Stimulated activated CD4-positive, alpha-beta T cell treated with anti-CD3 and anti-CD28 coated beads, Interleukin-1b, Interleukin-23, amount 100 ng/mL, for 4 hours (primary cell): ENCODE results near the gene PDIA4.
"Not testable (repeated sequence)": the region's sequence is repeated elsewhere in the genome, so short reads cannot be mapped to it uniquely, and the experiment has no call there.

Source experiments
- DNase-seq, 2 donors: peaks; one replicate each; pipeline ENCODE4 v3.0.0-alpha.2; 2020; ENCODE audit warnings: low read depth in 2 of 2

The PDIA4 gene

DNA sequence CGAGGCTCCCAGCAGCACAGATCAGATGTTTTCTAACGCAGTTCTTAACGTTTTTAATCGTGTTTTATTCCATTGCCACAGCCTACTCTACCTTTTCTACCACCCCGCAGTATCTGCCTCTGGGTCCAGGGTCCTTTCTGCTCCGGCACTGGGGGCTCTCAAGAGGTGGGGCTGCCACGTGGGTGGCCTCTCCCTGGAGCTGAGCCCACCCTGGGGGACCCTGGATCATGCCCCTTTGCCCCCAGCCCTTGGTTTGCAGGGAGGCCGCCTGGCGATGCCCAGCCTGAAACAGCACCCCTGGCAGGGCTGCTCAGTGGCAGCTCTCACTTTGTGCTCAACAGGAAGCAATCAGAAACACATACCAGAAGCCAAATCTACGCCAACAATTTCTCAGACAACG, 25.3 kb downstream of the PDIA4 start:
- DNase-seq: no peak

- DNase-seq: no peak
Measured at GRCh38 chr7:149002604-149003003, 25.7 kb downstream of the PDIA4 start.

DNA sequence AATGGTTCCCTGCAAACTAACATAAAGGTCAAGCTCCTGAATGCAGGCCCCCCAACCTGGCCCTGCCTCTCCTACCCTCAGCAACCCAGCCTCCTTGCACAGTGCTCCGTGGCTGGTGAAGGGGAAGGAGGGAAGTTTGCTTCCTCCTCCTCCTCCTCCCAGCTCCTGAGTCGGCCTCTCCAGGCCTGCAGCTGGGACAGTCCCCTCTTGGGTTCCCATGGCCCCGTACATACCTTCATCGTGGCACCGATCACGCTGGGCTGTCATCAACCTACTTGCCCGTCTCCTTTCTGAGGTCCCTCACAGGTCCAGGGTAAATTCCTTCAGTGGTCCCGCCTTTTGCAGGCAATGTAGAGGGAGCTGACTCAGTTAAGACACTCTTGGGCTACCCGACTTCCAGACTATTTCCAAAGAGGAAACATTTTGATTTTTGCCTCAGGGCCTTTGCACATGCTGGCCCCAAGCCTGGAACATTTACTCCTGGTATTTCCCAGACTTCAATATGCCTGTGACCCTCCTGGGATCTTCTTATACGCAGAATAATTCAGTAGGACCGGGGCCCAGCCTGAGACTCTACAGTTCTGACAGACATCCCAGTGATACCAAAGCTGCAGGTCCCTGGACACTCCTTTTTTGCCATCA, 26.8 kb downstream of the PDIA4 start:
- no peak for DNase-seq

- no peak for DNase-seq
Measured at GRCh38 chr7:149000961-149001360, 27.3 kb downstream of the PDIA4 start.

- no peak for DNase-seq
Measured at GRCh38 chr7:148999192-148999591, 29.1 kb downstream of the PDIA4 start.

DNA sequence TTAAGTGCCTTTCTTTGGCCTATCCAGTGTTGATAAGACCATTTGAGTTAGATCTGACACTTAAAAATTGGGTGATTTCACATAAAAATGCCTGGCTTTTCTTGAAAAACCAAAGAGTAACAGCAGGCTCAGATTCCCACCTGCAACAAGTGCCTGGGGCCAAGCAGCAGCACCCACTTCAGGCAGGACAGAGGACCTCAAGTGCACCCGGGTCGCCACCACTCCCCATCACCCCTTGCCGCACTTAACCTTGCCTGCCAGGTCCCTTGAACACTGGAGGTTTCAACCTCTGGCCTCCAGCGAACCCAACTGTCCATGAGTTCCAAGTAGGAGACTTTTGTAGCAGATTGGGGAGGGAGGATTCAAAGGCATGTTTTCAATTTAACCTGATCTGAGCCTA, 30.8 kb downstream of the PDIA4 start:
- DNase-seq: no peak

DNA sequence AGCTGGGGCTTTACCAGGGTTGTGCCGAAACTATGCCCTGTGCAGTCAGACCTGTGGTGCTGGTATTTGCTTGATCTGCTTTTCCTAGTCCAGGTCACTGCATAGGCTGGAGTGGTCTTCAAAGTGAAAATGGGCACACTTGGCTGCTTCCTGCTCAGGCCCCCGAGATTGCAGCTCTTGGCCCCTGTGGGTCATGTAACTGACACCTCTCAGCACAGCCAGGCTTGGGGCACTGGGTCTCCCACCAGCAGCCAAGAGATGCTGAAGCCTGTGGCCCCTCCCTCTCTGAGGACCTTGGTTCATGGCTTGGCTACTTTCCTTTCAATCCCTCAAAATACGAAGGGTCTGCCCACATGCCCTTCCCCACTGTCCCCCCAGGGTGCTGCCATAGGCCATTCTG, 33.7 kb downstream of the PDIA4 start:
- DNase-seq: no peak

DNA sequence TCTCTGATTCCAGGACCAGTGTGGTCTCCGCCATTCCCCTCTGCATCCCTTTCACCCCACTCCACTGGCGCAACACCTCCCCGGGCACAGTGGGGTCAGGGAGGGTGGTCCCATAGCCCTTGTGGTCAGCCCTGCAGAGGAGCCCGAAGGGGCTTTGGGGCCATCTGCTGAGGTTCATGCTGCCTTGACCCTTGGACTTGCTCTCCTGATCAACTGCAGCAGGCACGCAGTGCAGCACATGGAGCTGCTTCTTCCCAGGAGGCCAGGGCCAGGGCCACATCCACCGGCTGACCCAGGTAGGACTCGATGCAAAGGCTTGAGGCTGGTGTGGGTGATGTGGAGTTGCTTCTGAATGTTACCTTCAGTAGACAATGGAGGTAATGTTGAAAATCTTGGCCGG, 35.1 kb downstream of the PDIA4 start:
- DNase-seq: no peak

- DNase-seq: no peak
Measured at GRCh38 chr7:148991536-148991935, 36.8 kb downstream of the PDIA4 start.

- DNase-seq: no peak
Measured at GRCh38 chr7:148987751-148988512, 40.4 kb downstream of the PDIA4 start.

GRCh38 chr7:148987010-148987750, 41.1 kb downstream of the PDIA4 start:
- DNase-seq: peak; percentile 54 to 62

GRCh38 chr7:148986742-148987009, 41.6 kb downstream of the PDIA4 start:
- no peak for DNase-seq

DNA sequence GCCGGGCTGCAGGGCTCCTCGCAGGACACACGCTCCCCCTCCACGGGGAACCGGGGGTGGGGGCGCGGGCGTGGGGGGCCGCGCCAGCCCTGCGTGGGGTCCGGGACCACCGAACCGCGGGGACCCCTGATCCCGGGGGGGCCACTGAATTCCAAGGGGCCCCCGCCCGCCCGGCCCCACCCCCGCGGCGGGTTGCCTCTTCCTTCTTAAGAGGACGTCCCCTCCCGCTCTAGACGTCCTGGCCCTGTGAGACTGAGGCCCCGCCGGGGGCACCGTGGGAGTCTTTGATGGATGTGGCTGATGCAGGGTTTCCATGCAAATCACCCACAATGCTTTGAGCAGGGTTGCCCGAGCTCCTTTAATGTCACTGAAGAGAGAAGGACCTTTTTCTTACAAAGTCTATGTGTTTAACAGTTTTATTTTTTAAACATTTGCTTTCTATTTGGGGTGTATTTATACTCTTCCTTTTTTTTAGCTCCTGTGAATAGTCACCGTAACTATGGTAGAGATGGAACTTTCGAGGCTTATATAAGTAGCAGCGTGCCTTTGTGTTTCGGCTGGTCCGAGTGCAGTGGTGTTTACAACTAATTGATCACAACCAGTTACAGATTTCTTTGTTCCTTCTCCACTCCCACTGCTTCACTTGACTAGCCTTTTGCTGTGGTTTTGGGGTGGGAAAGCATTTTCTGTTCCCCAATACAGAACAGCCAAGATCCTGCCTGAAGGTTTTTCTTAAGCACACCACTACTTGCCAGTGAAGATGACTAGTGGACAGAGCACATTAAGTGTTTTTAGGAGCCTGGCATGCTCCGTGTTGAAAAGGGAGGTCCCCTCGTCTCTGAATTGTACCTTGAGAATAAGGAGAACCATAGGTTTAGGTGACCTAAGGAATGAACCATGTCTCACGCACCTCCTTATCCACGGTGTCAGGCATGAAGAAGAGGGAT, 44.8 kb downstream of the PDIA4 start:
- peak; percentile 71 to 74 for DNase-seq

GRCh38 chr7:148982654-148983199, 45.6 kb downstream of the PDIA4 start:
- DNase-seq: no peak

GRCh38 chr7:148979827-148980226, 48.5 kb downstream of the PDIA4 start:
- peak in 1 of 2 donors; percentile 25 for DNase-seq

DNA sequence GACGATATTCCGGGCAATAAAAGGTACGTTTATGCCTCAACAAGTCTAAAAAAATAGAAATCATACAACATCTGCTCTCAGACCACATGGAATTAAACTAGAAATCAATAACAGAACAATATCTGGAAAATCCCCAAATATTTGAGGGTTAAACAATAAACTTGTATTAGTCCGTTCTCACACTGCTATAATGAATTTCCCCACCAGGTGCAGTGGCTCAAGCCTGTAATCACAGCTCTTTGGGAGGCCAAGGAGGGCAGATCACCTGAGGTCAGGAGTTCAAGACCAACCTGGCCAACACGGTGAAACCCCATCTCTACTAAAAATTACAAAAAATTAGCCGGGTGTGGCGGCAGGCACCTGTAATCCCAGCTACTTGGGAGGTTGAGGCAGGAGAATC, 49.2 kb downstream of the PDIA4 start:
- not testable (repeated sequence) for DNase-seq

DNA sequence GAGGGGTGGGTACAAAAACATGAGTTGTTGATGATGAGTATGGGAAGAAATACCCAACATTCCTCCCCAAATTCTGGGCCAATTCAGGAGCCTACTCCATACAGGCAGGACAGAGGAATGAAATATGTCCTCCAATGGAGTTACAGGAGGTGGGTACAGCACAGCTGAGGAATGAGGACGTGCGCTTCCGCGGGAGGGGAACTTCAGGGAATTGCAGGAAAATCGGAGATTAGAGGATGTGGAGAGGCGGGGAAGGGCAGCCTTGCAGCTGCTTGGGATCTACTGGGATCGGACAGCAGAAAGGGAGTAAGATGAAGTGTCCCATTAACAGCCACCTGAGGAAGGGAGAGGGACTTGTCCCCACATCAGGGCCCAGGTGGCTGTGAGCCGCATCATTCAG, 50.2 kb downstream of the PDIA4 start:
- no peak for DNase-seq

GRCh38 chr7:148975896-148976295, 52.4 kb downstream of the PDIA4 start:
- no peak for DNase-seq

GRCh38 chr7:148973256-148973655, 55.0 kb downstream of the PDIA4 start:
- DNase-seq: no peak

DNA sequence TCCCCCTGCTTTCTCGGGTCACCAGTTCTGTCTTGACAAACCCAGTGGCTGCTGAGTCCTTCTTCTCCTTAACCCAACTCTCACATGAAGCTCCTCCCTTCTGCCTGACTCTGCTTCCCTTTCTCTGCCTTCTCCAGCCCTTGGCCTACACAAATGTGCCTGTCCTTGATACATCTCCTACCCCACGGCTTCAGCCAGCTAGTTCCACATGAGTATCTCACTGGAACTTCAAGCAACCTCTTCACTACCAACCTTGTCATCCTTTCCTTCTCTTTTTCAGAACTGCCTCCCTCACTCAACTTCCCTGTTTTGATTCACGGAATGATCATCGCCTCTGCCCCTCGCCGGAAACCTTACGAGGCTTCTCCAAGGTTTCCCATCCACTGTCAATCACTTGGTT, 55.9 kb downstream of the PDIA4 start:
- no peak for DNase-seq

DNA sequence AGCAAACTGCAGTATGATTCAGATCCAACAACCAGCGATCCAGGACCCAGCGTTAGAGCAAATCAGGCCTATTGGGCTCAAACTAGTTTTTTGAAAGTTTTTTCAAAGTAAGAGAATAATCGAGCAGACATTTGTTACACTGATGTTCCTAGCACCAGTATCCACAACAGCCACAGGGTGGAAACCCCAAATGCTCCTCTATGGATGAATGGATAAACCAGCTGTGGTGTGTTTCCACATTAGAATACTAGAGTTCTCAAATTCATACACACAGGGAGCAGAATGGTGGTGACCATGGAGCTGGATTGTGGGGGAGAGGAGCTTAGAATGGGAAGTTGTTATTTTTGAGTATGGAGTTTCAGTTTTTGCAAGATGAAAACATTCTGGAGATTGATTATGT, 60.7 kb downstream of the PDIA4 start:
- no peak for DNase-seq

DNA sequence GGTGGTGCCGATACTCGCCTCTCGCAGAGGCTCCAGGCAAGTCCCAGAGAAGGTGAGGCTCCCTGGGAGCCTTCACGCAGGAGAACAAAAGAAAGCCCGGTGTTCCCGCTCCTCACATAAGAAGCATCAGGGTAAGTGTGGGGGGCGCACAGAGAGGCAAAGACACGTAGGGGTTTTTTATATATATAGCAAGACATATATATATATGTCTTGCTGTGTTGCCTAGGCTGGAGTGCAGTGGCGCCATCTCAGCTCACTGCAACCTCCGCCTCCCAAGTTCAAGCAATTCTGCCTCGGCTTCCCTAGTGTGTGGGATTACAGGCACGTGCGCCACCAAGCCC, 61.3 kb downstream of the PDIA4 start:
- no peak for DNase-seq
